ENCODE measurements around the gene EPS15.
"Not testable (repeated sequence)": the region's sequence is repeated elsewhere in the genome, so short reads cannot be mapped to it uniquely, and the experiment has no call there.

GRCh38 chr1:51325011-51325385 is 194.1 kb downstream of the EPS15 start:
- TF ChIP-seq, protein P1, sequence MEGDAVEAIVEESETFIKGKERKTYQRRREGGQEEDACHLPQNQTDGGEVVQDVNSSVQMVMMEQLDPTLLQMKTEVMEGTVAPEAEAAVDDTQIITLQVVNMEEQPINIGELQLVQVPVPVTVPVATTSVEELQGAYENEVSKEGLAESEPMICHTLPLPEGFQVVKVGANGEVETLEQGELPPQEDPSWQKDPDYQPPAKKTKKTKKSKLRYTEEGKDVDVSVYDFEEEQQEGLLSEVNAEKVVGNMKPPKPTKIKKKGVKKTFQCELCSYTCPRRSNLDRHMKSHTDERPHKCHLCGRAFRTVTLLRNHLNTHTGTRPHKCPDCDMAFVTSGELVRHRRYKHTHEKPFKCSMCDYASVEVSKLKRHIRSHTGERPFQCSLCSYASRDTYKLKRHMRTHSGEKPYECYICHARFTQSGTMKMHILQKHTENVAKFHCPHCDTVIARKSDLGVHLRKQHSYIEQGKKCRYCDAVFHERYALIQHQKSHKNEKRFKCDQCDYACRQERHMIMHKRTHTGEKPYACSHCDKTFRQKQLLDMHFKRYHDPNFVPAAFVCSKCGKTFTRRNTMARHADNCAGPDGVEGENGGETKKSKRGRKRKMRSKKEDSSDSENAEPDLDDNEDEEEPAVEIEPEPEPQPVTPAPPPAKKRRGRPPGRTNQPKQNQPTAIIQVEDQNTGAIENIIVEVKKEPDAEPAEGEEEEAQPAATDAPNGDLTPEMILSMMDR (IDR thresholded peaks at IDR 0.05; ENCODE audit: low read length), result not testable (repeated sequence)
- TF ChIP-seq EZH2phosphoT487 (IDR thresholded peaks at IDR 0.05; ENCODE audit: low read length), result not testable (repeated sequence)

Data from MM.1S (cell line).